ENCODE results near the gene POLG.

The POLG gene

DNA sequence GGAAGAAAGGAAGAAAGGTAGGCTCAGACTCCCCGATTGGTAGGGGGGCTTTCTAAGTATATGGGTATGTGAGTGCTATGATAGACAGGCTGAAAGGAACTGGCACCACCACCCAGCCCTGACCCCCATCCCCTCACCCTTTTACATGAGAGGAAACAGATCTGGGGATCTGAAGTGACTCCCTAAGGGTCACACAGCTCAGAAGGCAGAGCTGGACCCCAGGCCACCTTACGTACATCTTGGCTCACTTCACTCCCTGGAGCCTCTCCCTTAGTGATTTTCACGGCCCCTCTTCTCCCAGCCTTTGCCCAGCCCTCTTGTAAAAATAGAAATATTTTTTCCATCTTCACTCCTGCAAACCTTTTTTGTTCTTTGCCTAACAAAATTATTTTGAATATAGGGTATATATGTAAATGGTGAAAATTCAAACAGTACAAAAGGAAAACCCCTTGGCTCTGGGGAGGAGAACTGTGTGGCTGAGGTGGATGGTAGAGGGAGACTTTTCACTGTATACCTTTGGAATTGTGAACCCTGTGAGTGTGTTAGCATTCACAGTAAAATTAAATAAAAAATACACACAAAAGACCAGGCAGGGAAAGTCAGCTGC lies 34.8 kb upstream of the POLG start:
- no peak overlapping the region for H3K4me3 ChIP-seq (ENCODE audit: low read depth, low read length)

GRCh38 chr15:89368566-89369223 lies 34.1 kb upstream of the POLG start:
- no peak overlapping the region for H3K4me3 ChIP-seq (ENCODE audit: low read depth, low read length)
- TF ChIP-seq, protein P1, sequence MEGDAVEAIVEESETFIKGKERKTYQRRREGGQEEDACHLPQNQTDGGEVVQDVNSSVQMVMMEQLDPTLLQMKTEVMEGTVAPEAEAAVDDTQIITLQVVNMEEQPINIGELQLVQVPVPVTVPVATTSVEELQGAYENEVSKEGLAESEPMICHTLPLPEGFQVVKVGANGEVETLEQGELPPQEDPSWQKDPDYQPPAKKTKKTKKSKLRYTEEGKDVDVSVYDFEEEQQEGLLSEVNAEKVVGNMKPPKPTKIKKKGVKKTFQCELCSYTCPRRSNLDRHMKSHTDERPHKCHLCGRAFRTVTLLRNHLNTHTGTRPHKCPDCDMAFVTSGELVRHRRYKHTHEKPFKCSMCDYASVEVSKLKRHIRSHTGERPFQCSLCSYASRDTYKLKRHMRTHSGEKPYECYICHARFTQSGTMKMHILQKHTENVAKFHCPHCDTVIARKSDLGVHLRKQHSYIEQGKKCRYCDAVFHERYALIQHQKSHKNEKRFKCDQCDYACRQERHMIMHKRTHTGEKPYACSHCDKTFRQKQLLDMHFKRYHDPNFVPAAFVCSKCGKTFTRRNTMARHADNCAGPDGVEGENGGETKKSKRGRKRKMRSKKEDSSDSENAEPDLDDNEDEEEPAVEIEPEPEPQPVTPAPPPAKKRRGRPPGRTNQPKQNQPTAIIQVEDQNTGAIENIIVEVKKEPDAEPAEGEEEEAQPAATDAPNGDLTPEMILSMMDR (IDR thresholded peaks at IDR 0.05; ENCODE audit: insufficient read depth, low read depth, low read length, missing control alignments), result no peak
- DNase-seq (ENCODE audit: low read depth), result no peak

More for the DNA sequence above, 34.8 kb upstream of the POLG start:
- TF ChIP-seq, protein P1 (IDR thresholded peaks at IDR 0.05; ENCODE audit: insufficient read depth, low read depth, low read length, missing control alignments), result no peak
- no peak for DNase-seq (ENCODE audit: low read depth)

DNA sequence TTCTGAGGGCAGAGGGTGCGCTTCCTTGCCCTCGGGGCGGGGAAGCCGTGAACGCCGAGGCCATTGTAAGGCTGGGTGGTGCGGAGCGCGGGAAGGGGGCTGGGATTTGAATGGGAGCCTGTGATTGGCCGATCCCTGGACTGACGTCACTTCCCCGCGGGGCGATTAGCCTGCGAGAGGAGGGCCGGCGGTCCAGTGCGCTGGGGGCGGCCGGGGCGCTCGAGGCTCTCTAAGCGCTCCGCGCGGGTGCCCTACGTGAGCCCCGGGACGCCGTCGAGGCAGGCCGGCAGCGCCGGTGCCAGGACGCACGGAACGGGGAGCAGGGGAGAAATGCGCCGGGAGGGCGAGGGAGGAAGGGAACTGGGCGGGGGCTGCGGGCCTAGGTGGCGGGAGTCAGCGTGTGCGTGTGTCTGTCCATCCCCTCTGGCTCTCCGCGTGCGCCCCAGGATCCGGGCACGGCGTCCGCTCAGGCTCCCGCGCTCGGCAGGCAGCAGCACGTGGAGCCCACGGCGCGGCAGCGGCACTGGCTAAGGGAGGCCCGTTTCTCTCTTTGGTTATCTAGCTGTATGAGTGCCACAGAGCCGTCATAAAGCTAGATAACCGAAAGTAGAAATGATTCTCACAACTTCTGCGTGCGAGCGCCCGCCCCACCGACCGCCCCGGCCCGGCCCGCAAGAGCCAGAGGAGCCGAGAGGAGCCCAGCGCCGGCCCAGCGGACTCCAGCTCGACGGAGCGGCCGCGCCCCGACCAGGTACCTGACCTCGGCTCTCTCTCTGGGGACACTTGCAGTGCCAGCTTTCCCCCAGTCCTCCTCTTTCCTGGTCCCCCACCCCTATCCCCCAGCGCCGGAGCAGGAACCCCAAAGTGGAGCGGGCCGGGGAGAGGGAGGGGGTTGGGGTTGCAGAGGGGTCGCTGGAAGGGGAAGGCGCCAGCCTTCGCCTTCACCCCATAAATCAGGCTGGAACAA lies 33.1 kb upstream of the POLG start:
- H3K4me3 ChIP-seq (ENCODE audit: low read depth, low read length), result no peak overlapping the region
- DNase-seq (ENCODE audit: low read depth), result no peak
- TF ChIP-seq, protein P1 (IDR thresholded peaks at IDR 0.05; ENCODE audit: insufficient read depth, low read depth, low read length, missing control alignments), result no peak

DNA sequence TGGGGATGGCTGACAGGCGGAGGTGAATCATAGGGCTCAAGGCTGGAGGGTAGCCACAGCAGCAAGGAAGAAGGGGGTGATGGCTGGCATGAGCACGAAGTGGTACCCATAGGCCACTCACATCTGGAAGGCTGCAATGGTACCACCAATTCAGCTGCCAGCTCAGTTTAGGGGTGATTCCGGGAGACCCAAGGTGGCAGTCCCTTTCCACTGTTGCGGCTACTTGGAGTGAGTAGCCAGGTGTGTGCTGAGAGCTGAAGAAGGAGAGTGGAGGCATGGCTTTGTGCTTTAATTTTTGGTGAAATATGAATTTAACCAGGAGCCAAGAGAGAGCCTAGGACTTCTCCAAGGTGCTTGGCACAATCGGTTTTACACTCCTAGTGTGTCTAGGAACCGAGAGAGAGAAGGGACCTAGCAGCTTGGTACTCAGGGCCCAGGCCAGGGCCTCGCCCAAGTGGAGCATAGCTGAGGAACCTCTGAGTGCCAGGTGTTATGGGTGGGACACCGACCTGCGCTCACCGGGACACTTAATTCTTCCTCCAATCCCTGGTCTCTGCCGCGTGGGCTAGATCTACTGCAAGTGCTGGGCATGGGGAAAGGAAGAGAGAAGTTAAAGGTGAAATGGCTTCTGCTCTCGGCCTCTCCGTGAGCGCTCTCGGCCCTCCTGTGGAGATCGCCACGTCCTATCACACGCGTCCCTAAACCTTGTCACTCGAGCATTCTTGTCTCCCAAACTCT lies 32.2 kb upstream of the POLG start:
- TF ChIP-seq, protein P1 (IDR thresholded peaks at IDR 0.05; ENCODE audit: insufficient read depth, low read depth, low read length, missing control alignments), result no peak
- DNase-seq (ENCODE audit: low read depth), result no peak
- H3K4me3 ChIP-seq (ENCODE audit: low read depth, low read length), result no peak overlapping the region

DNA sequence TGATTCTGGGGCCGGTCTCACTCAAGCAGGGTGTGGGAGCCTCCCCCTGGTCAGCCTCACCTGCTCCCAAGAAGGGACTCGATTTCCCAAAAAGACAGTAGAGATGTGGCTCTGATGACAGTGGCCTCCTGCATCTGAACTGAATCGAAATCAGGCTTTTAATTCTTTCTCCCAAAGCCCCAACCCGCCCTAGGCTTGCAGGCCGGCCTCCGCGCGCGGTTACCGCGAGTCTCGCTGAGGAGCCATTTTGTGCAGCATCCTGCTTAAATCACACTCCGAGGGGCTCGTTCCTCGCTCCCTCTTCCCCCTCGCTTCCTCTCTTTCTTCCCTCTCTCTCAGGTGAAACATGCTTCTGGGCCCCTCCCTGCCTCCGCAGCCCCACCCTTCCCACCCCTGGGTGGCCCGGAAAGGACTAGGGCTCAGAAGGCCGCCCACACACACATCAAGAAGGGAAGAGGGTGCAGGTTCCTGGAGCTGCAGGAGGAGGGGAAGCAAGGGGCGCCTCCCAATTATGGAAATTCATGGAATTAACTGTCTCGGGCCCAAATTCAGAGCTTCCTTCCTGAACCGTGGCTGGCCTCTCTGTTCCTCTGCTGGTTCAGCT lies 30.9 kb upstream of the POLG start:
- TF ChIP-seq, protein P1 (IDR thresholded peaks at IDR 0.05; ENCODE audit: insufficient read depth, low read depth, low read length, missing control alignments), result no peak
- H3K4me3 ChIP-seq (ENCODE audit: low read depth, low read length), result no peak overlapping the region
- DNase-seq (ENCODE audit: low read depth), result no peak
